GM18858 (cell line): ENCODE measurements around the gene TNS4.

Experiments
- ATAC-seq: cut with Tn5 transposase; IDR thresholded peaks from one replicate; pipeline ENCODE4 v1.9.1; 2021; ENCODE audit not compliant: unreplicated experiment

Gene TNS4

DNA sequence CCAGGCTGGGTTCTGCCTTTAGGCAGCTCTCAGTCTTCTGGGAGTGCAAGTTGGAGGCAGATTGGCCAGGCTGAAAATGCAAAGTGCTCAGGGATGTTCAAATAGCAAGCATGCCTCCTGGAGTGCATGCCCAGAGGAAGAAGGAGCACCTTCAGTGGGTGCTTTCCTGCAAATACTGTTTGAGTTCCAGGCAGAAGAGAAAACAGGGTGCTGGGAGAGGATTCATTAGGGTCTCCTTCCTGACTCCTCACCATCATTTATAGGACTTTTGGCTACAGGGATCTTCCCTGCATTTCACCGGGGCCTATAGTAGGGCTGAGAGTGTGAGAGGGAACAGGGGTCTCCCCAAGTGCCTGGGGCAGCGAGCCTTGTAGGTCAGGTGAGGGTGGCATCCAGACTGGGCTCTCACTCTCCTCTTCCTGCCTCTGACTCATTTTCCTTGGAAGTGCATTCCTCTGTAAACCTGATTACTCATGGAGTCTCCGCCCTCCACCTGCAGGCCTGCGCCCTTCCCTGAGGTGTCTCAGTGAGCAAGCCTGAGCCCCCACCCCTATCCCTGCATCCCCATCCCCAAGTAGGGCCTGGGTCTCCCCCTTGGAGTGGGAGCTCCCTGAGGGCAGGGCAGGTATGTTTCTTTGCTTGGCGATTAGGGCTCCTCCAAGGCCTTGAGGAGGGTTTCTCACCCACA, 17.1 kb upstream of the TNS4 start:
- no peak for ATAC-seq

DNA sequence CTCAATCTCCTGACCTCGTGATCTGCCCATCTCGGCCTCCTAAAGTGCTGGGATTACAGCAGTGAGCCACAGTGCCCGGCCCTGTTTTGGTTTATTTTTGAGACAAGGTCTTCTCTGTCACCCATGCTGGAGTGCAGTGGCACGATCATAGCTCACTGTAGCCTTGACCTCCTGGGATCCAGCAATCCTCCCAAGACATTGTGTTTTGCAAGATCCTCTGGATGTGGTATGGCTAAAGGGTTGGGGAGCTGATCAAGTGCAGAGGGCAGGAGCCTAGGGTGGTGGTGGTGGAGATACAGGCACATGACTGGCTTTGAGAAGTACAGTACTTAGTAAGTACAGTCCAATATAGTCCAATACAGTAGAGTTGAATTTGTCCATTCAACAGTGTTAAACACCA, 16.6 kb upstream of the TNS4 start:
- ATAC-seq, result no peak

DNA sequence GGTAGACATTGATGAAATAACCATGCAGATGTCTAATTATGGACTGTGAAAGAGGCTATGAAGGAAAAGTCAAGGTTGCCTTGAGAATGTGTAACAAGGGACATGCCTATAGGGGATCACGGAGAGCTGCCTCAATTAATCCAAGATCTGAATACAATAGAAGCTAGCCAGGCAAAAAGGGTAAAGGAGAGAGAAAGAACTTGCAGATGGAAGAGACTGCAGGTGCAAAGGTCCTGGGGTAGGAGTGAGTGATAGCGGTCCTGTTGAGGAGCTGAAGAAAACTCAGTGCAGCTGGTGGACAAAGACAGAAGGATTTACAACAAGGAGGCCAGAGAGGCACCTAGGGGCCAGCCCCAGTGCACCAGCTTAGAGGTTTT, 15.9 kb upstream of the TNS4 start:
- ATAC-seq, result no peak

DNA sequence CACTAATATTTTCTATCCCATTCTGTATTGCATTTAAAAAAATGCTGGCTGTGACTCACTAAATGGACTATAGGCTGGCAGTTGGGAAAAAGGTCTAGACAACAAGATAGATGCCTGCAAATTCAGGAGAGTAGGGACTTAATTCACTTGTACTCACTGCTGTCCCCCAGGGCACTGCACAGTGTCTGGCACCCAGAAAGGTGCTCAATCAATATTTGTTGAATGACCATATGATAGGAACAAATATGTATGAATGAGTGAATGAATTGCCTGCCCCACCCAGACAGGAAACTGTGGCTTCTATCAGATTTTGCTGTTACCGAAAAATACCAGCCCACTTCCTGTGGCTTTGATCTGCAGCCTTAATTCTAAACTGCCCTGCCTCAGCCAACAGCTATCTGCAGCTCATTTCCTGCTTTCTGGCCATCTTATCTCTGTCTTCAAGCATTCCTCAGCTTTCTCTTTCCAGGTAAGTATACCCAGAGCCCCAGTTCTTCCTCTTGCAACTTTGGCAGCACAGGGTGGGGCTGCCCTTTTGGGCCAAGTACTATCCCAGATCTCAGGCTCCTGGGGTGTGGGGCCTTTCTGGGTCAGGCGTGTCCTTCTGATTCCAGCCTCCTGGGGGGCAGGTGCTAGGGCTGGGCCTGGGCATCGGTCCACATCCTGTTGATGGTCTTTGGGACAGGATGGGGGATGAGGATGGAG, 15.3 kb upstream of the TNS4 start:
- no peak for ATAC-seq

DNA sequence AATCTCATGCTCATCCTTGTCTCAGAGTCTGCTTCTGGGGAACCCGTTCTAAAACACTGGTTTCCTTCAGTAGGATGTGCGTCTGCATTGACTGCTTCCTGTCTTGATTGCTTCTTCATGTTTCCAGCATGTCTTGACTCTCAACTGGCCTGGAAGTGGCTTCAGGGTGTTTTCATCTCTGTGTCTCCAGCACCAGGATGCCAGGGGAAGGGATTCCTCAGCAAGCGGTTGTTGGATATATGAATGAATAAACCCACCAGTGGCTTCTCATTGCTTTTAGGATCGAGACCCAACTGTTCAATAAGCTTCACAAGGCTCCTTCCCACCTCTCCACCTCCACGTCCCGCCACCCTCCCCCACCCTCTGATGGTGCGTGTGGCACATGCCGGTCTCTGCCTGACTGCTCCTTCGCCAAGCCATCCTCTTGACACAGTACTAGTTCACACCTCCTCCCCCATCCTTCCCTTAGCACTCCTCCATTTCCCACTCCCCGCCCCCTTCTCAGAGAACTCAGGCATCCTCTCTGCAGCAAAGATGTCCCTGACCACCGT, 14.1 kb upstream of the TNS4 start:
- no peak for ATAC-seq

GRCh38 chr17:40515011-40515410, 13.6 kb upstream of the TNS4 start:
- ATAC-seq, result no peak

- ATAC-seq, result no peak
Observed at GRCh38 chr17:40514013-40514875, 12.8 kb upstream of the TNS4 start.

DNA sequence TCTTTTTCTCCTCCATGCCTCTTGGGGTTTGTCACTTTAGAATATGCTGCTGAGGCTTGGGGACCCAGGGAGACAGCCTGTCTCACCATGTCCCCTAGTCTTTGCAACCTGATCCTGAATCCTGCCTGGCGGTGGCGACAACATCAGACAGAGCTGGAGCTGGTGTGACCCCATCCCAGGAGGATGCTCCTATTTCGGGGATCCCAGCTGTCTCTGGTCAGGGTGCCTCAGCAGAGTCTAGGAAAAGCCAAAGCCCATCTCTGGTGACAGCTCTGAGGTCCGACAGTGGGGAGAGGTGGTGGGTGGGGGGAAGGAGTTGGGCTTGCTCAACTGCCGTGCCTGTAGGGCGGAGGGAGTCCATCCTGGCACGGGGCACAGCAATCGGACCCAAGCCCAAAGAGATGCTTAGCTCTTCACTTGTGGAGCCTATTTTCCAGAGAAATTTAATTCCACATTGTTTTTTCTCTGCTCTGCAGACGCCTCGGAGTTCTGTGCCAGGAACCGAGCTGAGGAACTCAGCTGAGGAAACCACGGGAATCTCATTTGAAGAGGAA, 10.3 kb upstream of the TNS4 start:
- ATAC-seq, result no peak

DNA sequence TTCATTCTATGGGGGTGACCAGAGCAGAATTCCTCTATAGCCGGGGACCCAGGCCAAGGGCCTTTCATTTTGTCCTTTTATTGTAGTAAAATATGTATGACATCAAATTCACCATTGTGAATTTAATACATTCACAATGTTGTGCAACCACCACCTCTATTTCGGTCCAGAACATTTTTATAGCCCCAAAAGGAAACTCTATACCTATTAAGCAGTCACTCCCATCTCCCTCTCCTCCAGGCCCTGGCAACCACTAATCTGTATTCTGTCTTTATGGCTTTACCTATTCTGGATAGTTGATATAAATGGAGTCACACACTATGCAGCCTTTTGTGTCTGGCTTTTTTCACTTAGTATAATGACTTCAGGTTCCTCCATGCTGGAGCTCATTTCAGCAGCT, 9.7 kb upstream of the TNS4 start:
- no peak for ATAC-seq

DNA sequence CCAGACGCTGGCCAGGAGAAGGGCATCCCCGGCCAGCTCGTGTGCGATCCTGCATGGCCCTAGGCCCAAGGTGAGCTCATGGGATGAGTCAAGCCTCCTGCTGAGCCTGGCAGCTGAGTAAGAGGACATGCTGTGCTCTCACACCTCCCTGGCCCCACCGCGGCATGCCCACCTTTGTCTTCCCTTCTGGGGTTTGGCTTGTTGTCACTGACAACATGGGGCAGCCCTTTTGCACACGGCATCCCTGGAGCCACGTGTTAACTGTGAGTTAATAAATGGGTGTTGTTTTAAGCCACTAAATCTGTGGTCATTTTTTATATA, 8.9 kb upstream of the TNS4 start:
- no peak for ATAC-seq

DNA sequence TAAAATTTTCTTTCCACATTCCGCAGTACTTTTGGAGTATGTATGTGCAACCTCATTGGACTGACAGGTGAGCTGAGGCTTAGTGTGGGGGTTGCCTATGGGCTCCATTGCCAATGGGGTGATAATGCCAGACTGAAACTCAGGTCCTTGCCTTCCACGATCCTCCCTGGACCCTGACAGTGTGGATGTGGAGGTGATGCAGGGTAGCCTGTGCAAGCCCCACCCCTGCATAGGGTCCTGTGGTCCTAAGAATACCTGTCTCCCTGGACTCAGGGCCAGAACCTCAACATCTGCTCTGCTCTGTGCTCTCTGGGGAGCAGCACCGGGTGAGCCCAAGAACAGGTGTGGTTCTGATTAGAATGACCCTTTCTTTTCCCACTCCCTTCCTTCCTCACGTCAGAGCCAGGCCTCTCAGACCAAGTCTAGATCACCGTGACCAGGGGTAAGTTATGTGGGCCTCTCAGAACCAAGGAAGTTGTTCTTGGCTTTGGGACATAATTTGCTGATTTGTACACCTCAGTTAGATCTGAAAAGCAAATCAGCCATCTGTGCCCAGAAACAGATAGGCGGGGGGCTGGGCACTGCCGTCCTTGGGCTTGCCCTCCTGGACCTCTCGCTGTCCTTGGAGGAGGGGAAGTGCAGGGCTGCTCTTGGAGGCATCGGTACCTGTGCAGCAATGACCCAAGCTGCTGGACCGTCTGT, 8.4 kb upstream of the TNS4 start:
- no peak for ATAC-seq

DNA sequence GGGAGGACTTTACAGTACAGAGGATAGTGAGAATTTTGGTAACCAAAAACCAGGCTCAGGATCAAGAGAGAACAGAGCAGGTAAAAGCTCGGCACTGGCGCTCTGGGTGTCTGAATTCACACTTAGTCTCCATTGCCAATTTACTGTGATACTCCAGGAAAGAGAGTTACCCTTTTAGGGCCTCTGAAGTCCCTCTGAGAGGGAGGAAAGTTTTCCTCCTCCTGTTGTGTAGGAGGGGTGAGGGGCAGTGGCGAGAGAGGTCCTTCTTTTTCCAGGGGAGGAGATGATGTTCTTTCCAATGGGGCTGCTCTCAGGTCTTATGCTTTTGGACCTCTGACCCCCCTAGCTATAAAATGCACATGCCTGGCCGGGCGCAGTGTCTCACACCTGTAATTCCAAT, 5.4 kb upstream of the TNS4 start:
- no peak for ATAC-seq

DNA sequence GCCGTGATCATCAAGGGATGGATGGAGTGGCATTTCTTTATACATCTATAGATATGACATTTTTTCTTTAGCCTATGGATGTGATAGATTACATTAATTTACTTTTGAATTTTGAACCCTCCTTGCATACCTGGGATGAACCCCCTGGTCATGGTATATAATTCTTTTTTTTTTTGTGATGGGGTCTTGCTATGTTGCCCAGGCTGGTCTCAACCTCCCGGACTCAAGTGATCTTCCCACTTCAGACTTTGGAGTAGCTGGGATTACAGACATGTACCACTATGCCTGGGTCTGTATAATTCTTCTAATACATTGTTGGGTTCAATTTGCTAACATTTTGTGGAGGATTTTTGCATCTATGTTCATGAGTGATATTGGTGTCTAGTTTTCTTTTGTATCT, 1.7 kb upstream of the TNS4 start:
- ATAC-seq, result no peak

DNA sequence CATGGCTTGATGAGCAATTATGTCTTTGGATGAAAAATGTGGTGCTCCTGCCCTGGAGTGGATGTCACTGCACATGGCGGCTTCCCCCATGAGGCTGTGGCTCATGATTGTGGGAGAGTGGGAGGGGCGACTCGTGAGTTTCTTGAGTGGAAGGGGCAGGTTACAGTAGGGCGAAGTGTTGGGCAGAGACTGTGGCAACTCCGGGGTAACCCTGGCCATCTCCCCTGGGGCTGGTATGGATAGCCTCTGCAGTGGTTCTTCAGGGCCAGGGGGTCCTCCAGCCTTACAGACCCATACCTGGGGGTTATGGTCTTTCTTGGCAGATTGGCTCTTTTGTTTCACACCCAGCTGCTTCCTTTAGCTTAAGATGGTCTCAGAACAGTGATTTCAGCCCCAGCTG, 1.3 kb upstream of the TNS4 start:
- ATAC-seq, result no peak

DNA sequence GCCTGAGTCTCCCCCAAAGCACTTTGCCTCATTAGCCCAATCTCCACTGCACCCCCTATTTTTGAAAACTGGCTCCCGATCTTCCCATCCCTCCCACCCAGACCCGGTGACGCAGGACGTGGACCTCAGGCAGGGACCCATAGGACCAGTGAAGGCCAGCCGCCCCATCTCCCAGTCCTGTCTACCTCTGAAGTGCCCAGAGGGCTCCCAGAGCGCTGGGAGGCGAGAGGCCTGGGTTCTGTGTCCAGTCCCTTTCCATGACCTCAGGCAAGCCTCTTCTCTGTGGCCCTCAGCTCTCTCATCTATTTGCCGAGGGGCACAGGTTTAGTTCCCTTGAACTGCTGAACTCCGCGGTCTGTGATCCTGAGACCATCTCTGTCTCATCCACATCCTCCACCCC, 714 bp downstream of the TNS4 start:
- ATAC-seq, result no peak

DNA sequence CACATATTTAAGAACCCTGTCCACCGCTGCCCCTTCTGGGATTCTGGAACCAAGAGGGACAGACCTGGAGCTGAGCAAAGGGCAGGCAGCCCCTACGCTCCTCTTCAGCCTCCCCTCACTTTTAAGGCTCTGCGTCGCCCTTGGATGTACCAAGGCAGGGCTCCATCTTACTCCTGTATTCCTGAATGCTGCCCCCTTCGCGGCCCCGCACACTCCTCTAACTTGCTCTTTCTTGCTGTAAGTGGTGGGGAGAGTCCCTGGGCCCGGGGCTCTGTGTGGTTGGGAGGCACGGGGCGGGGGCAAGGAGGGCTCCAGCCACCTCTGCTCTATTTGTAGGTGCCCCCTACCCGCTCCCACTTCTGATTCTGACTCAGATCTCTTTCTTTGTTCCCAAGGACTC, 1.2 kb downstream of the TNS4 start:
- no peak for ATAC-seq

- no peak for ATAC-seq
Observed at GRCh38 chr17:40499551-40500189, 1.8 kb downstream of the TNS4 start.

- no peak for ATAC-seq
Observed at GRCh38 chr17:40498281-40499084, 2.9 kb downstream of the TNS4 start.

GRCh38 chr17:40497695-40498094, 3.7 kb downstream of the TNS4 start:
- ATAC-seq, result no peak
